Hepatocyte (in vitro differentiated cells): ENCODE measurements around the gene SLC22A6. TPM values are rescaled to one million over a fixed set of nuclear protein-coding genes. Genes with fewer than 3 reads are reported as not detected.

Experiments
- DNase-seq: peaks from one replicate; pipeline ENCODE4 v3.0.0-alpha.2; 2016; ENCODE audit warnings: low spot score
- H2AFZ ChIP-seq: fragments of 200-600 bp; sonication (generic); 2 replicates; pipeline ENCODE4 v1.6.0; 2016; ENCODE audit warnings: antibody characterized with exemption, mild to moderate bottlenecking
- H3K27ac ChIP-seq: fragments of 200-600 bp; sonication (generic); 2 replicates; pipeline ENCODE4 v1.5.1; 2016; ENCODE audit warnings: mild to moderate bottlenecking
- H3K27me3 ChIP-seq: fragments of 200-600 bp; sonication (generic); 2 replicates; pipeline ENCODE4 v1.6.1; 2016
- H3K36me3 ChIP-seq: fragments of 200-600 bp; sonication (generic); replicated peaks from 2 replicates; pipeline ENCODE4 v1.5.1; 2016; ENCODE audit warnings: low read depth; ENCODE audit not compliant: insufficient read depth
- H3K4me1 ChIP-seq: fragments of 200-600 bp; sonication (generic); 2 replicates; pipeline ENCODE4 v1.5.1; 2016; ENCODE audit warnings: mild to moderate bottlenecking, moderate library complexity; ENCODE audit not compliant: insufficient read depth
- H3K4me2 ChIP-seq: fragments of 200-600 bp; sonication (generic); 2 replicates; pipeline ENCODE4 v1.6.0; 2016
- H3K4me3 ChIP-seq: fragments of 200-600 bp; sonication (generic); 2 replicates; pipeline ENCODE4 v1.5.1; 2016; ENCODE audit warnings: mild to moderate bottlenecking
- H3K79me2 ChIP-seq: fragments of 200-600 bp; sonication (generic); 2 replicates; pipeline ENCODE4 v1.6.0; 2017; ENCODE audit warnings: mild to moderate bottlenecking
- H3K9me2 ChIP-seq: fragments of 200-600 bp; sonication (generic); replicated peaks from 2 replicates; pipeline ENCODE4 v1.6.0; 2017; ENCODE audit warnings: mild to moderate bottlenecking; ENCODE audit not compliant: insufficient read depth
- H3K9me3 ChIP-seq: fragments of 200-600 bp; sonication (generic); 2 replicates; pipeline ENCODE4 v1.5.1; 2016; ENCODE audit warnings: low read depth, mild to moderate bottlenecking
- H4K20me1 ChIP-seq: fragments of 200-600 bp; sonication (generic); 2 replicates; pipeline ENCODE4 v1.6.0; 2016; ENCODE audit warnings: mild to moderate bottlenecking; ENCODE audit not compliant: insufficient read depth, poor library complexity, severe bottlenecking
- EZH2 ChIP-seq: fragments of 200-600 bp; sonication (generic); IDR thresholded peaks from 2 replicates; pipeline ENCODE4 v1.6.1; 2016; ENCODE audit warnings: antibody characterized with exemption, mild to moderate bottlenecking, borderline replicate concordance
- EZH2phosphoT487 ChIP-seq: fragments of 200-600 bp; sonication (generic); IDR thresholded peaks from one replicate; pipeline ENCODE4 v1.6.1; 2018; ENCODE audit warnings: antibody characterized with exemption, mild to moderate bottlenecking, low read depth, moderate library complexity; ENCODE audit not compliant: unreplicated experiment, severe bottlenecking
- WGBS: methylation state at CpG from one replicate; pipeline ENCODE4 v1.1.6; 2016; ENCODE audit warnings: low lambda C conversion rate; ENCODE audit errors: missing lambda C conversion rate; 5-methylcytosine and 5-hydroxymethylcytosine counted together
- polyA plus RNA-seq: library from polyadenylated mRNA; unstranded; fragments of >200 nt; fragmentation: Nextera tagmentation; extraction: Ambion mirVana; gene quantifications from 2 replicates; pipeline ENCODE4 v1.2.1, GENCODE V29; 2016
- total RNA-seq: library from RNA; depleted of rRNA; stranded (reverse); fragments of >200 nt; gene quantifications from 2 replicates; pipeline ENCODE4 v1.2.3, GENCODE V29; 2014
- TF ChIP-seq, protein P1 (sequence below): fragments of 200-600 bp; sonication (generic); IDR thresholded peaks from 2 replicates; pipeline ENCODE4 v1.5.1; 2016; ENCODE audit warnings: antibody characterized with exemption, mild to moderate bottlenecking; ENCODE audit not compliant: poor library complexity

Gene SLC22A6
- total and polyA plus RNA-seq, 2 experiments from 2014 or later, result not detected

DNA sequence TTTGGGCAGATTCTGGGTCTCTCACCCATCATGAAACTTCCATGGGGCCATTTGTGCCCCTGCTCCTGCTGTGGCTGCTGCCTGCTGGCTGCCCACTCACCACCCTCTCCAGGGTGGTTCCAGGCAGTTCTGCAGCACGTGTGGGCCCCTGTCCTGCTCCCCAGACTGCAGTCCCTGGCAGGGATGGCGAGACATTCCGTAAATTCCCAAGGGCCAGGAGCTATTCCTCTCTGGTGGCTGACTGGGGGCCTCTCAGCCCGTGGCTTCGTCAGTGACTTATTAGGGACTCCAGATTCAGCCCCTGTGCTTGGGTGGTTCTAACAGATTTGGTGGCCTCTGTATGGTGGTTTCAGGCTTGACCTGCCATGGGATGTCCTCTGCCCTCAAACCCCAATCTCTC lies 34.7 kb upstream of the SLC22A6 start:
- no peaks in the 10 kb centered on the region for H3K9me2 ChIP-seq

DNA sequence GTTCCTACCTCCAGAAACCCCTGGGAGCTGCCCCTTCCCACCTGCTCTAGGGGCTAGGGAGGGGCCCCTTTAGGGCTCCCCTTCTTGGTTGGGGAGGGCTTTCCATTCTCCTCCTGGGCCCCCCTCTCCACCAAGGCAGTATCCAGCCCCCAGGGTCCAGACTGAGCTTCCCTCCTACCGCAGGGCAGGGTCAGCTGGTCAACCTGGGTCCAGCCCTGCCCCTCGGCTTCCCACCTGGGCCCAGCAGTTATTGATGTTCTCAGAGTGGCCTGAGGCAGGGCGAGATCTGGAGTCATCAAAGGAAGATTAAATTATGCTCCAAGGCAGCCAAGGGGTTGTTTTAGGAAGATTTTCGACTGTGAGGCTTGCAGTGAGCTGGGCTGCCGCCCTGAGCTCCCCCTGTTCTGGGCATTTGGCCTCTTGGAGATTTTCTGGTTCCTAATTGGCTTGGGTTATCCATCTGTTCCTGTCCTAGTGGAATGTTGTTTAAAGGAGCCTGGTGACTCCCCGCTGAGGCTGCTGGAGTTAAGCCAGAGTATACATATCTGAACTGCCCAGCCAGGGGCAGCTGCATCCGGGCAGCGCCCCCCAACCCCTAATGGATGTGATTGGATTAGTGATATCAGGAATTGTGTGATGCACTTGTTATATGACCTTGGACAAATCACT lies 32.7 kb upstream of the SLC22A6 start:
- TF ChIP-seq, protein P1, sequence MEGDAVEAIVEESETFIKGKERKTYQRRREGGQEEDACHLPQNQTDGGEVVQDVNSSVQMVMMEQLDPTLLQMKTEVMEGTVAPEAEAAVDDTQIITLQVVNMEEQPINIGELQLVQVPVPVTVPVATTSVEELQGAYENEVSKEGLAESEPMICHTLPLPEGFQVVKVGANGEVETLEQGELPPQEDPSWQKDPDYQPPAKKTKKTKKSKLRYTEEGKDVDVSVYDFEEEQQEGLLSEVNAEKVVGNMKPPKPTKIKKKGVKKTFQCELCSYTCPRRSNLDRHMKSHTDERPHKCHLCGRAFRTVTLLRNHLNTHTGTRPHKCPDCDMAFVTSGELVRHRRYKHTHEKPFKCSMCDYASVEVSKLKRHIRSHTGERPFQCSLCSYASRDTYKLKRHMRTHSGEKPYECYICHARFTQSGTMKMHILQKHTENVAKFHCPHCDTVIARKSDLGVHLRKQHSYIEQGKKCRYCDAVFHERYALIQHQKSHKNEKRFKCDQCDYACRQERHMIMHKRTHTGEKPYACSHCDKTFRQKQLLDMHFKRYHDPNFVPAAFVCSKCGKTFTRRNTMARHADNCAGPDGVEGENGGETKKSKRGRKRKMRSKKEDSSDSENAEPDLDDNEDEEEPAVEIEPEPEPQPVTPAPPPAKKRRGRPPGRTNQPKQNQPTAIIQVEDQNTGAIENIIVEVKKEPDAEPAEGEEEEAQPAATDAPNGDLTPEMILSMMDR, result no peak
- no peak for TF ChIP-seq EZH2phosphoT487
- TF ChIP-seq EZH2, result no peak
- no peaks in the 10 kb centered on the region for H3K27me3 ChIP-seq
- no peak overlapping the region for H3K4me3 ChIP-seq
- H3K9me3 ChIP-seq, result no peaks in the 10 kb centered on the region
- DNase-seq, result no peak
- no peaks in the 10 kb centered on the region for H4K20me1 ChIP-seq
- no peak overlapping the region for H3K27ac ChIP-seq
- peaks cover 8% of the 10 kb centered on the region for H3K4me1 ChIP-seq
- H2AFZ ChIP-seq, result no peak overlapping the region
- H3K4me2 ChIP-seq, result no peak overlapping the region
- no peaks in the 10 kb centered on the region for H3K36me3 ChIP-seq
- H3K9me2 ChIP-seq, result no peaks in the 10 kb centered on the region
- no peaks in the 10 kb centered on the region for H3K79me2 ChIP-seq
- WGBS, result 60% methylated on average over 8 of the region's 8 CpGs

More for the DNA sequence above, 34.7 kb upstream of the SLC22A6 start:
- 59% methylated on average over 5 of the region's 5 CpGs for WGBS
- TF ChIP-seq EZH2 (no peak), EZH2phosphoT487 (no peak)
- TF ChIP-seq, protein P1, result no peak
- Histone ChIP-seq H3K4me2 (no peak overlapping the region), H4K20me1 (no peaks in the 10 kb centered on the region), H3K79me2 (no peaks in the 10 kb centered on the region), H3K4me1 (peaks cover 8% of the 10 kb centered on the region), H3K36me3 (no peaks in the 10 kb centered on the region), H2AFZ (no peak overlapping the region), H3K9me3 (no peaks in the 10 kb centered on the region), H3K4me3 (no peak overlapping the region), H3K27me3 (no peaks in the 10 kb centered on the region), H3K27ac (no peak overlapping the region)
- no peak for DNase-seq

DNA sequence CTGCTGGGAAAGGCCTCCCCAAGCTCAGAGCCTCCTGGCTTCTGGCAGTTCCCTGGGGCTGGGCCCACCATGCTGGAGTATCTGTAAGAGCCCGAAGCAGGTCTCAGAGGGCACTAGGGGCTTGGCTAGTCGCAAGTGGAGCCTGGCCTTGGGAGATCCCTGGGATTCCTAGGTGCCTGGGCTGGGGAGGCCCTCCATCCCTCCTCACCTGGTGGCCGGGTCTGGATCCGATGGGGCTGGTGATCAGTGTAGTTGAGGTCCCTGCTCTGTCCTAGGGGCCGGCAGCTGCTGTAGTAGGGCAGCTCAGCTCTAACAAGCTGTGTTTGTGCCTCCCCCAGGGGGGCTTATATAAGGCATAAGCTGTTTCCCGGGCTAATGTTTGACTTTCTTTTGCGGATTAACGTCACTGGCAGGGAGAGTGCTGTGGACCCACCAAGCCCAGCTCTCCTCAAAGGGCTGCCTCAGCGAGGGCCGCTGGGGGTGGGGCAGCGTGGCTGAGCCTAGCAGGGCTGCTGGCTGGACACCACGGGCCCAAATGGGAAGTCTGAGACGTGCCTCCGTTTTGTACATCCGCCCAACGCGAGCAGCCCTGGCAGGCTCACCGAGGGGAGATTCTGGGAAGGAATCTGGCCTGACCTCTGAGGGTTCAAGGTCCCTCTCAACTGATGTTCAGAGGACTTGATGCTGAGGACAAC lies 30.9 kb upstream of the SLC22A6 start, which contains the start of gene SLC22A8:
Gene SLC22A8, minus strand, starts transcription at position 321 of the 695 bp plus-strand sequence. CDS start 883 bp downstream, outside the sequence.
- H3K9me3 ChIP-seq, result no peaks in the 10 kb centered on the region
- no peaks in the 10 kb centered on the region for H3K27me3 ChIP-seq
- H3K4me1 ChIP-seq, result peaks cover 8% of the 10 kb centered on the region
- no peaks in the 10 kb centered on the region for H4K20me1 ChIP-seq
- H3K4me2 ChIP-seq, result no peak within 1 kb of the TSS
- H3K36me3 ChIP-seq, result no peaks in the 10 kb centered on the region
- no peaks in the 10 kb centered on the region for H3K9me2 ChIP-seq
- no peak for TF ChIP-seq EZH2phosphoT487
- TF ChIP-seq, protein P1, result no peak
- TF ChIP-seq EZH2, result no peak
- no peak within 1 kb of the TSS for H3K27ac ChIP-seq
- no peak within 1 kb of the TSS for H3K4me3 ChIP-seq
- H2AFZ ChIP-seq, result no peak within 1 kb of the TSS
- DNase-seq, result no peak
- H3K79me2 ChIP-seq, result no peaks in the 10 kb centered on the region
- WGBS, result 56% methylated on average over 18 of the region's 18 CpGs
